Mucosa of stomach (tissue), 1 donor: Measurements from ENCODE around the gene STMN1.

ENCODE experiments used
- H3K27me3 ChIP-seq: one replicate; pipeline ENCODE4 v1.7.0; 2013; ENCODE audit warnings: mild to moderate bottlenecking, low read length; ENCODE audit not compliant: control insufficient read depth, insufficient read depth
- H3K36me3 ChIP-seq: one replicate; pipeline ENCODE4 v1.7.0; 2013; ENCODE audit warnings: low read length; ENCODE audit not compliant: control insufficient read depth, insufficient read depth
- H3K4me1 ChIP-seq: one replicate; pipeline ENCODE4 v1.7.0; 2013; ENCODE audit warnings: mild to moderate bottlenecking, low read length; ENCODE audit not compliant: control insufficient read depth, insufficient read depth
- H3K4me3 ChIP-seq: one replicate; pipeline ENCODE4 v1.7.0; 2013; ENCODE audit warnings: low read length
- H3K9ac ChIP-seq: one replicate; pipeline ENCODE4 v1.7.0; 2013; ENCODE audit warnings: mild to moderate bottlenecking, low read length, moderate library complexity
- H3K9me3 ChIP-seq: one replicate; pipeline ENCODE4 v1.7.0; 2013; ENCODE audit warnings: mild to moderate bottlenecking, low read length, moderate library complexity; ENCODE audit not compliant: control insufficient read depth
- donor health status: Pancreatic carcinoma.

STMN1 gene

GRCh38 chr1:25881266-25881665, 25.0 kb downstream of the STMN1 start:
- Histone ChIP-seq H3K9ac (no peak overlapping the region), H3K36me3 (no peaks in the 10 kb centered on the region), H3K27me3 (no peaks in the 10 kb centered on the region), H3K4me3 (no peak overlapping the region), H3K9me3 (no peaks in the 10 kb centered on the region), H3K4me1 (peaks cover 10% of the 10 kb centered on the region)

- H3K36me3 ChIP-seq = no peaks in the 10 kb centered on the region
- H3K4me3 ChIP-seq = no peak overlapping the region
- H3K27me3 ChIP-seq = no peaks in the 10 kb centered on the region
- no peaks in the 10 kb centered on the region for H3K9me3 ChIP-seq
- peaks cover 16% of the 10 kb centered on the region for H3K4me1 ChIP-seq
- H3K9ac ChIP-seq = no peak overlapping the region
Observed at GRCh38 chr1:25880518-25880917, 25.7 kb downstream of the STMN1 start.

- H3K36me3 ChIP-seq = no peaks in the 10 kb centered on the region
- no peaks in the 10 kb centered on the region for H3K9me3 ChIP-seq
- H3K4me3 ChIP-seq = no peak overlapping the region
- no peak overlapping the region for H3K9ac ChIP-seq
- H3K4me1 ChIP-seq = peaks cover 20% of the 10 kb centered on the region
- H3K27me3 ChIP-seq = no peaks in the 10 kb centered on the region
Observed at GRCh38 chr1:25879675-25880074, 26.5 kb downstream of the STMN1 start.

- Histone ChIP-seq H3K4me3 (no peak overlapping the region), H3K9ac (no peak overlapping the region), H3K9me3 (no peaks in the 10 kb centered on the region), H3K27me3 (no peaks in the 10 kb centered on the region), H3K4me1 (peaks cover 29% of the 10 kb centered on the region), H3K36me3 (no peaks in the 10 kb centered on the region)
Observed at GRCh38 chr1:25878690-25879089, 27.5 kb downstream of the STMN1 start.

- H3K36me3 ChIP-seq = no peaks in the 10 kb centered on the region
- H3K4me1 ChIP-seq = peaks cover 44% of the 10 kb centered on the region
- no peaks in the 10 kb centered on the region for H3K27me3 ChIP-seq
Observed at GRCh38 chr1:25877155-25877554, 29.1 kb downstream of the STMN1 start.

GRCh38 chr1:25876693-25877077, 29.5 kb downstream of the STMN1 start:
- no peaks in the 10 kb centered on the region for H3K9me3 ChIP-seq
- no peak overlapping the region for H3K4me3 ChIP-seq
- no peak overlapping the region for H3K9ac ChIP-seq
- peaks cover 49% of the 10 kb centered on the region for H3K4me1 ChIP-seq
- H3K27me3 ChIP-seq = no peaks in the 10 kb centered on the region
- H3K36me3 ChIP-seq = no peaks in the 10 kb centered on the region

More at GRCh38 chr1:25877155-25877554, 29.1 kb downstream of the STMN1 start:
- H3K9ac ChIP-seq = no peak overlapping the region
- H3K9me3 ChIP-seq = no peaks in the 10 kb centered on the region
- no peak overlapping the region for H3K4me3 ChIP-seq

- no peaks in the 10 kb centered on the region for H3K36me3 ChIP-seq
- H3K9ac ChIP-seq = peak overlapping the region; percentile 67
- H3K27me3 ChIP-seq = no peaks in the 10 kb centered on the region
- H3K4me3 ChIP-seq = no peak overlapping the region
- H3K9me3 ChIP-seq = no peaks in the 10 kb centered on the region
- peaks cover 55% of the 10 kb centered on the region for H3K4me1 ChIP-seq
Observed at GRCh38 chr1:25875856-25876692, 30.1 kb downstream of the STMN1 start.

GRCh38 chr1:25875154-25875855, 30.9 kb downstream of the STMN1 start, which contains the start of gene PAQR7:
Gene PAQR7, minus strand, starts transcription at chr1:25875708. Its CDS starts 11,869 bp downstream, at chr1:25863839.
- H3K36me3 ChIP-seq = no peaks in the 10 kb centered on the region
- no peaks in the 10 kb centered on the region for H3K27me3 ChIP-seq
- H3K4me3 ChIP-seq = no peak within 1 kb of the TSS
- H3K9me3 ChIP-seq = no peaks in the 10 kb centered on the region
- peaks cover 60% of the 10 kb centered on the region for H3K4me1 ChIP-seq
- H3K9ac ChIP-seq = peak within 1 kb of the TSS; percentile 67

- no peaks in the 10 kb centered on the region for H3K36me3 ChIP-seq
- peak overlapping the region; percentile 67 for H3K9ac ChIP-seq
- H3K27me3 ChIP-seq = no peaks in the 10 kb centered on the region
- no peak overlapping the region for H3K4me3 ChIP-seq
- peaks cover 61% of the 10 kb centered on the region for H3K4me1 ChIP-seq
- H3K9me3 ChIP-seq = no peaks in the 10 kb centered on the region
Observed at GRCh38 chr1:25874635-25875153, 31.5 kb downstream of the STMN1 start.

- Histone ChIP-seq H3K36me3 (no peaks in the 10 kb centered on the region), H3K27me3 (no peaks in the 10 kb centered on the region), H3K9ac (peak overlapping the region; percentile 67), H3K4me3 (no peak overlapping the region), H3K9me3 (no peaks in the 10 kb centered on the region), H3K4me1 (peaks cover 56% of the 10 kb centered on the region)
Observed at GRCh38 chr1:25874209-25874608, 32.0 kb downstream of the STMN1 start.

GRCh38 chr1:25873120-25873519, 33.1 kb downstream of the STMN1 start:
- H3K9ac ChIP-seq = no peak overlapping the region
- H3K36me3 ChIP-seq = no peaks in the 10 kb centered on the region
- H3K4me1 ChIP-seq = peaks cover 57% of the 10 kb centered on the region

GRCh38 chr1:25872713-25873112, 33.5 kb downstream of the STMN1 start:
- H3K36me3 ChIP-seq = no peaks in the 10 kb centered on the region
- H3K9ac ChIP-seq = no peak overlapping the region
- H3K4me3 ChIP-seq = no peak overlapping the region
- no peaks in the 10 kb centered on the region for H3K27me3 ChIP-seq
- H3K9me3 ChIP-seq = no peaks in the 10 kb centered on the region
- H3K4me1 ChIP-seq = peaks cover 61% of the 10 kb centered on the region

More at GRCh38 chr1:25873120-25873519, 33.1 kb downstream of the STMN1 start:
- Histone ChIP-seq H3K27me3 (no peaks in the 10 kb centered on the region), H3K4me3 (no peak overlapping the region), H3K9me3 (no peaks in the 10 kb centered on the region)
